Ascending aorta (tissue), 2 donors: ENCODE measurements around the gene OTOP2. TPM values are rescaled to one million over a fixed set of nuclear protein-coding genes. Genes with fewer than 3 reads are reported as not detected.

Experiments
- DNase-seq, 2 donors: peaks; one replicate each; pipeline ENCODE4 v3.0.0-alpha.2; 2019; ENCODE audit warnings: low spot score in 2 of 2
- H3K27ac ChIP-seq, 2 donors: fragments of 200-600 bp; sonication (generic); one replicate each; pipeline ENCODE4 v1.5.1; 2016 to 2017; ENCODE audit warnings: mild to moderate bottlenecking in 1 of 2
- H3K27me3 ChIP-seq: fragments of 200-600 bp; sonication (generic); one replicate; pipeline ENCODE4 v1.5.1; 2017
- H3K36me3 ChIP-seq, 2 donors: fragments of 200-600 bp; sonication (generic); one replicate each; pipeline ENCODE4 v1.5.1; 2016
- H3K4me1 ChIP-seq, 2 donors: fragments of 200-600 bp; sonication (generic); one replicate each; pipeline ENCODE4 v1.5.1; 2016 to 2017; ENCODE audit warnings: mild to moderate bottlenecking in 1 of 2
- H3K4me3 ChIP-seq, 2 donors: fragments of 200-600 bp; sonication (generic); one replicate each; pipeline ENCODE4 v1.5.1; 2016 to 2017; ENCODE audit warnings: mild to moderate bottlenecking in 1 of 2
- H3K9me3 ChIP-seq, 2 donors: fragments of 200-600 bp; sonication (generic); one replicate each; pipeline ENCODE4 v1.5.1; 2016
- intact Hi-C: fragments of 100-400 bp; cut with DNase I; formaldehyde crosslinking; loops from one replicate; pipeline ENCODE4 v1.15.1; 2023
- total RNA-seq: library from RNA; depleted of rRNA; stranded (reverse); fragments of >200 nt; gene quantifications from one replicate; pipeline ENCODE4 v1.1.0, GENCODE V29; 2016
- TF ChIP-seq, protein P1 (sequence below), 3 experiments: fragments of 200-600 bp in 2 of 3; fragments of 450-650 bp in 1 of 3; sonication (generic) in 2 of 3; IDR thresholded peaks; one replicate each; pipeline ENCODE4 v1.5.1; 2016 to 2019; ENCODE audit warnings: antibody characterized with exemption in 3 of 3, mild to moderate bottlenecking in 1 of 3, moderate library complexity in 1 of 3

OTOP2 gene
- total RNA-seq, 1 donor from 2014 or later: not detected

DNA sequence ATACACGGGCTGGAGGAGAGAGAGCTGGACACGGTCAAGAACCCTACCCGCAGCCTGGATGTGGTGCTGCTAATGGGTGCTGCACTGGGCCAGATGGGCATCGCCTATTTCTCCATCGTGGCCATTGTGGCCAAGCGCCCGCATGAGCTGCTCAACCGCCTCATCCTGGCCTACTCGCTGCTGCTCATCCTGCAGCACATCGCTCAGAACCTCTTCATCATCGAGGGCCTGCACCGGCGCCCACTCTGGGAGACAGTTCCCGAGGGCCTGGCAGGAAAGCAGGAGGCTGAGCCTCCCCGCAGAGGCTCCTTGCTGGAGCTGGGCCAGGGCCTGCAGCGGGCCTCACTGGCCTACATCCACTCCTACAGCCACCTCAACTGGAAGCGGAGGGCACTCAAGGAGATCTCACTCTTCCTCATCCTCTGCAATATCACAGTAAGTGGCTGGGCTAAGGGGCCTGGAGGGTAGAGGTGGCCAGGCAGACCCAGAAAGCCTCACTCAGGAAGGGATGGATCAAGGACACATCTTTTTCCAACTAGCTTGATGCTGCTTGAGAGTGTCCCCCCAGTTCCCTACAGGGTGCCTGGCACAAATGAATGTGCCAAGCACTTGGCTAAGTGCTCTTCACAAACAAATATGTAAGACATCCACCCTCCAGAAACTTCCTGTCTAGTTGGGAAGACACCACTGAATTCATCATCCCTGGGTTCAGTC lies 23.1 kb downstream of the OTOP2 start:
- Histone ChIP-seq H3K4me3 (no peak overlapping the region), H3K27ac (no peak overlapping the region), H3K9me3 (no peaks in the 10 kb centered on the region), H3K36me3 (no peaks in the 10 kb centered on the region), H3K4me1 (no peaks in the 10 kb centered on the region), H3K27me3 (no peaks in the 10 kb centered on the region)
- TF ChIP-seq, protein P1, sequence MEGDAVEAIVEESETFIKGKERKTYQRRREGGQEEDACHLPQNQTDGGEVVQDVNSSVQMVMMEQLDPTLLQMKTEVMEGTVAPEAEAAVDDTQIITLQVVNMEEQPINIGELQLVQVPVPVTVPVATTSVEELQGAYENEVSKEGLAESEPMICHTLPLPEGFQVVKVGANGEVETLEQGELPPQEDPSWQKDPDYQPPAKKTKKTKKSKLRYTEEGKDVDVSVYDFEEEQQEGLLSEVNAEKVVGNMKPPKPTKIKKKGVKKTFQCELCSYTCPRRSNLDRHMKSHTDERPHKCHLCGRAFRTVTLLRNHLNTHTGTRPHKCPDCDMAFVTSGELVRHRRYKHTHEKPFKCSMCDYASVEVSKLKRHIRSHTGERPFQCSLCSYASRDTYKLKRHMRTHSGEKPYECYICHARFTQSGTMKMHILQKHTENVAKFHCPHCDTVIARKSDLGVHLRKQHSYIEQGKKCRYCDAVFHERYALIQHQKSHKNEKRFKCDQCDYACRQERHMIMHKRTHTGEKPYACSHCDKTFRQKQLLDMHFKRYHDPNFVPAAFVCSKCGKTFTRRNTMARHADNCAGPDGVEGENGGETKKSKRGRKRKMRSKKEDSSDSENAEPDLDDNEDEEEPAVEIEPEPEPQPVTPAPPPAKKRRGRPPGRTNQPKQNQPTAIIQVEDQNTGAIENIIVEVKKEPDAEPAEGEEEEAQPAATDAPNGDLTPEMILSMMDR (IDR thresholded peaks at IDR 0.05): no peak
- DNase-seq: no peak
- intact Hi-C loops: no loop called here

DNA sequence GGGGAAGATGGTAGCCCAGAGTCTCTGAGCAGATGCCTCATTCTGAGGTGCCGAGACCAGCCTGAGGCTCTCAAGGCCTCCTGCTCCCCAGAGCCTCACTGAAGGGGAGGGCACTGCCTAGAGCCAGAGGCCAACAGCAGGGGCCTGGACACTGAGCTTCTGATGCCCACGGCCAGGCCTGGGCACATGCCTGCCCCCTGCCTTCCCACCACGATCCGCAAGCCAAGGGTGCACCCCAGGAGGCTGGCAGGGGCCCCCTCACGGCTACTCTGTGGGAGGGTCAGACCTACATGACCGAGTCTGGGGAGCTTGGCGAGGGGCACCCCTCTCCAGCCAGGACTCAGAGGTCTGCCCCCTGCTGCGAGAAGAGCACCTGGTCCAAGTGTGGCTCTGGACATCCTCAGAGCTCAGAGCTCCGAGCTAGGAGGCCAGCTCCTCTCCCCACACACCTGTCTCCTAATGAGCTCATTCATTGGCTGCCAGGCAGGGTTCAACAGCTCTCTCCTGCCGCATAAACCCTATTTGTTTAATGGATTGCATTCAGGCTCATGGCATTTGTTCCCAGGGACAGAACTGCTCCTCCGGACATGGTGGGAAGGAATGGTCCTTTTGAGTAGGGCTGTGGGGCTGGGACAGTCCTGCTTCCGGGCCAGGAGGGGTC lies 25.5 kb downstream of the OTOP2 start:
- intact Hi-C loops: no loop called here
- Histone ChIP-seq H3K27ac (no peak overlapping the region), H3K27me3 (no peaks in the 10 kb centered on the region), H3K4me3 (no peak overlapping the region), H3K36me3 (no peaks in the 10 kb centered on the region), H3K9me3 (no peaks in the 10 kb centered on the region), H3K4me1 (no peaks in the 10 kb centered on the region)
- TF ChIP-seq, protein P1 (IDR thresholded peaks at IDR 0.05): no peak
- no peak for DNase-seq

DNA sequence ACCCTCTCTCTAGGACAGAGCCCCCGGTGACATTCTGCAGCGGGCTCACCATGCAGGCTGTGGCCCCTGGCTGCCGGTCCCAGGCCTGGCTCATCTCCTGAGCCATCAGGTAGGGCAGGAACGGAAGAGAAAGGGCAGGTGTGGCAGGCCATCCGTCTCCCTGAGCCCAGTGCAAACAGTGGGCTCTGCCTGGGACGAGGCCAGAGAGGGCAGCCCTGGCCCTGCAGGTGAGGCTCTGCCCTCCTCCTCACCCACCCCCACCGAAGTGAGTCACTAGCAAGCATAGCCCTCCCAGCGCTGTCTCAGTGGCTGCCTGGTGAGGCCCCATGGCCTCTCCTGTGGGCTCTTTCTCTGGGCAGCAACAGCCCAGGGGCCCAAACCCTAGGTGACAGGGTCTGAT lies 26.1 kb downstream of the OTOP2 start:
- intact Hi-C loops: no loop called here
- TF ChIP-seq, protein P1 (IDR thresholded peaks at IDR 0.05): no peak
- Histone ChIP-seq H3K36me3 (no peaks in the 10 kb centered on the region), H3K9me3 (no peaks in the 10 kb centered on the region), H3K4me3 (no peak overlapping the region), H3K27ac (no peak overlapping the region), H3K27me3 (no peaks in the 10 kb centered on the region), H3K4me1 (no peaks in the 10 kb centered on the region)
- DNase-seq: no peak

DNA sequence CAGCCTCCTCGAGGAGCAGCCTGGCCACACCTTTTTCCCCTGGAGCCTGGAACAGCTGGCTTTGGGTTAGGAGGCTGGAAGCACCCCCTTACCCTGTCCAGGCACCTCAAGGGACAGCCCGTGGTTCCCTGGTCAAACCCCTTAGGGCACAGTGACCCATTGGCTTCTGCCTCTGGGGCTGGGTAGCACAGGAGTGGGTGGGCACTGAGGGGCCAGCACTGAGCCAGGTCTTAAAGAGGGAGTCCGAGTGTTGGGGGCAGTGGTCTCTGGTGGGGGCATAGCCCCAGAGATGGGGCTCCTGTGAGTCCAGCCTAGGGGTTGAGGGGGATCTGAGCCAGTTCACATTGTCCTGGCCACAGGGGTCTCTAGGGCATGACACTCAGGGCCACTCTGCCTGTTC lies 27.0 kb downstream of the OTOP2 start:
- H3K4me3 ChIP-seq: no peak overlapping the region
- DNase-seq: no peak
- TF ChIP-seq, protein P1 (IDR thresholded peaks at IDR 0.05): no peak
- no peaks in the 10 kb centered on the region for H3K9me3 ChIP-seq
- no peak overlapping the region for H3K27ac ChIP-seq
- intact Hi-C loops: no loop called here
- H3K36me3 ChIP-seq: no peaks in the 10 kb centered on the region
- no peaks in the 10 kb centered on the region for H3K27me3 ChIP-seq
- no peaks in the 10 kb centered on the region for H3K4me1 ChIP-seq

DNA sequence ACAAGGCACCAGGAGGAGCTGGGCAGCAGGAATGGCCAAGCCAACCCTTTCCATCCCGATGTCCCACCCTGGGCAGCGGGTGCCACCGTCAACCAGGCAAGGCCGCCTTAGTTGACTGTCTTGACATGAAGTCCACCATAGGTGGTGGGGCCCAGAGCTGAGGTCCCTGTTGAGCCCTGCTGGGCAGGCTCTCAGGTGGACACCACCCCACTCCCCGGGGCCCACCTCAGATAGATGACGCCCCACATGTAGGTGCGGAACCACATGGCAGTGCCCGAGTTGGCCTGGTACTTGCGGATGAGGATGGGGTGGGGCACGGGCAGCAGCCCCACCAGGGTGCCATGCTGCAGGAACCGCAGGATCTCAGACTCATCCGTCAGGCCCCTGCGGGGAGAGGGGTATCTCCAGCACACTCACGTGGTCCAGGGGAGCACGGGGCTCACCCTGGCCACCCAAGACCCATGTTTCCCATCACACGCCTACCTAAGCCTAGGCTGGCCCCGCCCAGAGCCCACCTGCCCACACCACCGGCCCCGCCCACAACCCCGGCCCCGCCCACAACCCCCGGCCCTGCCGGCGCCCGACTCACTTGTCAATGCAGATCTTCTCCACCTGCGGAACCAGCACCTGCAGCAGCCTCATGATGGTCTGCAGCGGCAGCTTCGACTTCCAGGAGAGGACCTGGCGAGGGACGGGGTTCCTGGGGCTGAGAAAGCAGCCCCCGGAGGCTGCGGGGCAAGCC lies 27.8 kb downstream of the OTOP2 start:
- no peak overlapping the region for H3K4me3 ChIP-seq
- no peaks in the 10 kb centered on the region for H3K4me1 ChIP-seq
- no peak overlapping the region for H3K27ac ChIP-seq
- TF ChIP-seq, protein P1 (IDR thresholded peaks at IDR 0.05): no peak
- no peaks in the 10 kb centered on the region for H3K9me3 ChIP-seq
- intact Hi-C loops: no loop called here
- no peak for DNase-seq
- H3K36me3 ChIP-seq: no peaks in the 10 kb centered on the region
- H3K27me3 ChIP-seq: no peaks in the 10 kb centered on the region
